GM23338 (cell line): ENCODE data around the gene GARIN3. TPM values are rescaled to one million over a fixed set of nuclear protein-coding genes. Genes with fewer than 3 reads are reported as not detected.
"Not testable (repeated sequence)": the region's sequence is repeated elsewhere in the genome, so short reads cannot be mapped to it uniquely, and the experiment has no call there.

Experiments
- ATAC-seq: fragments of 200-7000 bp; cut with Tn5 transposase; 3 replicates; pipeline ENCODE4 v1.9.1; 2020
- DNase-seq: peaks from one replicate; pipeline ENCODE4 v3.0.0-alpha.2; 2015; ENCODE audit warnings: low spot score
- H2AFZ ChIP-seq: fragments of 200-600 bp; sonication (generic); 2 replicates; pipeline ENCODE4 v1.8.0; 2016; ENCODE audit warnings: antibody characterized with exemption, mild to moderate bottlenecking, moderate library complexity
- H3F3A ChIP-seq: fragments of 200-600 bp; sonication (generic); replicated peaks from 2 replicates; pipeline ENCODE4 v1.8.0; 2017; ENCODE audit warnings: antibody characterized with exemption, mixed run types, low read depth
- H3K27ac ChIP-seq: fragments of 200-600 bp; sonication (generic); 2 replicates; pipeline ENCODE4 v1.6.1; 2016; ENCODE audit warnings: low read depth
- H3K27me3 ChIP-seq: fragments of 200-600 bp; sonication (generic); 2 replicates; pipeline ENCODE4 v1.8.0; 2016; ENCODE audit warnings: mild to moderate bottlenecking, mixed run types, moderate library complexity; ENCODE audit not compliant: insufficient read depth
- H3K36me3 ChIP-seq: fragments of 200-600 bp; sonication (generic); 2 replicates; pipeline ENCODE4 v1.8.0; 2016; ENCODE audit warnings: mild to moderate bottlenecking; ENCODE audit not compliant: insufficient read depth
- H3K4me1 ChIP-seq: fragments of 200-600 bp; sonication (generic); 2 replicates; pipeline ENCODE4 v1.8.0; 2016; ENCODE audit warnings: mild to moderate bottlenecking, moderate library complexity; ENCODE audit not compliant: insufficient read depth
- H3K4me2 ChIP-seq: fragments of 200-600 bp; sonication (generic); 2 replicates; pipeline ENCODE4 v1.7.1; 2017; ENCODE audit warnings: mixed run types
- H3K4me3 ChIP-seq: fragments of 200-600 bp; sonication (generic); 2 replicates; pipeline ENCODE4 v1.6.1; 2016; ENCODE audit warnings: mixed run types
- H3K79me2 ChIP-seq: fragments of 200-600 bp; sonication (generic); replicated peaks from 2 replicates; pipeline ENCODE4 v1.8.0; 2017; ENCODE audit warnings: mild to moderate bottlenecking; ENCODE audit not compliant: insufficient read depth
- H3K9me2 ChIP-seq: fragments of 200-600 bp; sonication (generic); 2 replicates; pipeline ENCODE4 v1.8.0; 2017; ENCODE audit not compliant: insufficient read depth
- H4K20me1 ChIP-seq: fragments of 200-600 bp; sonication (generic); replicated peaks from 2 replicates; pipeline ENCODE4 v1.8.0; 2017; ENCODE audit warnings: mild to moderate bottlenecking; ENCODE audit not compliant: insufficient read depth
- H3K27ac Mint-ChIP-seq: 2 replicates; pipeline ENCODE4 v1.8.0; 2020; ENCODE audit warnings: inconsistent platforms, mild to moderate bottlenecking, moderate library complexity, mixed read lengths
- H3K27me3 Mint-ChIP-seq: 3 replicates; pipeline ENCODE4 v1.8.0; 2022; ENCODE audit warnings: low read depth, mild to moderate bottlenecking, moderate library complexity, mixed read lengths, inconsistent platforms; ENCODE audit not compliant: insufficient read depth, poor library complexity
- H3K36me3 Mint-ChIP-seq: 3 replicates; pipeline ENCODE4 v1.8.0; 2021; ENCODE audit warnings: low read depth, mild to moderate bottlenecking, inconsistent platforms, moderate library complexity, mixed read lengths
- H3K4me1 Mint-ChIP-seq: 3 replicates; pipeline ENCODE4 v1.8.0; 2020; ENCODE audit warnings: mild to moderate bottlenecking, inconsistent platforms, mixed read lengths
- H3K4me3 Mint-ChIP-seq: 3 replicates; pipeline ENCODE4 v1.8.0; 2021; ENCODE audit warnings: moderate library complexity, mild to moderate bottlenecking, inconsistent platforms, mixed read lengths
- H3K9me3 Mint-ChIP-seq: 3 replicates; pipeline ENCODE4 v1.8.0; 2020; ENCODE audit warnings: moderate library complexity, mild to moderate bottlenecking, inconsistent platforms, mixed read lengths
- CREB1 ChIP-seq: fragments of 250-450 bp; sonication (Bioruptor Pico); IDR thresholded peaks from 2 replicates; pipeline ENCODE4 v1.5.0; 2020; ENCODE audit warnings: low read depth, mild to moderate bottlenecking, moderate library complexity
- CTCF ChIP-seq, 2 experiments: fragments of 200-600 bp in 1 of 2; sonication (generic) in 1 of 2; conservative IDR thresholded peaks; 2 replicates each; pipeline versions ENCODE4 v1.5.1 to v1.6.1; 2016 to 2017; ENCODE audit warnings: antibody characterized with exemption in 2 of 2, low read depth in 2 of 2, mild to moderate bottlenecking in 2 of 2, moderate library complexity in 1 of 2
- EZH2 ChIP-seq: fragments of 200-600 bp; sonication (generic); IDR thresholded peaks from one replicate; pipeline ENCODE4 v1.8.0; 2017; ENCODE audit warnings: antibody characterized with exemption, mild to moderate bottlenecking, low read depth; ENCODE audit not compliant: unreplicated experiment
- EZH2phosphoT487 ChIP-seq: fragments of 200-600 bp; sonication (generic); IDR thresholded peaks from one replicate; pipeline ENCODE4 v1.8.1; 2018; ENCODE audit warnings: antibody characterized with exemption; ENCODE audit not compliant: unreplicated experiment
- REST ChIP-seq: IDR thresholded peaks from one replicate; pipeline ENCODE4 v1.6.1; 2018; ENCODE audit warnings: antibody characterized with exemption; ENCODE audit not compliant: unreplicated experiment
- STAT1 ChIP-seq: IDR thresholded peaks from one replicate; pipeline ENCODE4 v1.6.1; 2016; ENCODE audit warnings: antibody characterized with exemption; ENCODE audit not compliant: unreplicated experiment
- ZNF114 ChIP-seq: fragments of 250-450 bp; sonication (Bioruptor Pico); IDR thresholded peaks from 2 replicates; pipeline ENCODE4 v1.5.0; 2020; ENCODE audit warnings: mild to moderate bottlenecking, moderate library complexity
- ZNF331 ChIP-seq: fragments of 250-450 bp; sonication (Bioruptor Pico); IDR thresholded peaks from 2 replicates; pipeline ENCODE4 v1.5.0; 2020; ENCODE audit warnings: low read depth, mild to moderate bottlenecking, moderate library complexity
- ZNF462 ChIP-seq: fragments of 250-450 bp; sonication (Bioruptor Pico); IDR thresholded peaks from 2 replicates; pipeline ENCODE4 v1.5.0; 2020; ENCODE audit warnings: mild to moderate bottlenecking, moderate library complexity
- polyA plus RNA-seq: library from polyadenylated mRNA; unstranded; fragments of >200 nt; fragmentation: Nextera tagmentation; extraction: Ambion mirVana; gene quantifications from 2 replicates; pipeline ENCODE4 v1.2.1, GENCODE V29; 2016
- total RNA-seq: library from RNA; depleted of rRNA; stranded (reverse); fragments of >200 nt; shearing (Covaris generic); gene quantifications from 2 replicates; pipeline ENCODE4 v1.2.3, GENCODE V29; 2014

GARIN3 gene
- total and polyA plus RNA-seq, 2 experiments from 2014 or later = not detected

GRCh38 chr5:157185122-157185521 lies 19.1 kb upstream of the GARIN3 start:
- H3K9me3 Mint-ChIP-seq, H3F3A ChIP-seq, H3K4me1 ChIP-seq, H4K20me1 ChIP-seq, DNase-seq, H3K4me3 Mint-ChIP-seq, H3K27ac ChIP-seq, H3K9me2 ChIP-seq, H3K4me2 ChIP-seq, H3K36me3 ChIP-seq, H3K27me3 Mint-ChIP-seq, H3K79me2 ChIP-seq, ATAC-seq, H3K4me3 ChIP-seq, H2AFZ ChIP-seq, H3K27ac Mint-ChIP-seq, H3K36me3 Mint-ChIP-seq, H3K4me1 Mint-ChIP-seq: not testable (repeated sequence)
- H3K27me3 ChIP-seq = peaks cover 19% of the 10 kb centered on the region; the same call in 1 of the 2 replicates

GRCh38 chr5:157184117-157184670 lies 18.1 kb upstream of the GARIN3 start:
- Mint-ChIP-seq H3K36me3 (no peaks in the 10 kb centered on the region), H3K27ac (no peak overlapping the region), H3K9me3 (no peaks in the 10 kb centered on the region), H3K4me3 (no peak overlapping the region), H3K27me3 (peaks cover 6% of the 10 kb centered on the region), H3K4me1 (no peaks in the 10 kb centered on the region; the same call in 2 of the 3 replicates)
- Histone ChIP-seq H3F3A (no peaks in the 10 kb centered on the region), H3K79me2 (no peaks in the 10 kb centered on the region), H2AFZ (no peak overlapping the region), H3K4me1 (no peaks in the 10 kb centered on the region), H3K36me3 (no peaks in the 10 kb centered on the region), H4K20me1 (no peaks in the 10 kb centered on the region), H3K27me3 (peaks cover 19% of the 10 kb centered on the region; the same call in 1 of the 2 replicates), H3K4me2 (no peak overlapping the region), H3K4me3 (no peak overlapping the region), H3K9me2 (0 out of 2 replicates have a peak, but pooled peaks cover 4% of the 10 kb centered on the region), H3K27ac (no peak overlapping the region)
- ATAC-seq (no peak), DNase-seq (no peak)
- TF ChIP-seq EZH2phosphoT487 = no peak
- no peak for TF ChIP-seq CREB1
- no peak for TF ChIP-seq ZNF331
- no peak for TF ChIP-seq ZNF462
- TF ChIP-seq EZH2 = no peak
- TF ChIP-seq REST = no peak
- no peak for TF ChIP-seq CTCF (conservative IDR thresholded peaks at IDR 0.05; ENCODE audit: low read depth in 2 of 2)
- no peak for TF ChIP-seq STAT1
- TF ChIP-seq ZNF114 (CRISPR knock-in tag) = no peak
